Astrocyte (in vitro differentiated cells and primary cell): ENCODE results near the gene SVIL.
"Not testable (repeated sequence)": the region's sequence is repeated elsewhere in the genome, so short reads cannot be mapped to it uniquely, and the experiment has no call there.

Source experiments
- EZH2 ChIP-seq: IDR thresholded peaks from 2 replicates; pipeline ENCODE4 v1.6.1; 2012; ENCODE audit warnings: mild to moderate bottlenecking, low read length, inconsistent platforms; ENCODE audit not compliant: insufficient read depth
- TF ChIP-seq, protein P1 (sequence below): IDR thresholded peaks from 2 replicates; pipeline ENCODE4 v1.5.1; 2011; ENCODE audit warnings: low read depth, mild to moderate bottlenecking, inconsistent platforms, low read length, moderate library complexity; ENCODE audit not compliant: insufficient read depth

DNA sequence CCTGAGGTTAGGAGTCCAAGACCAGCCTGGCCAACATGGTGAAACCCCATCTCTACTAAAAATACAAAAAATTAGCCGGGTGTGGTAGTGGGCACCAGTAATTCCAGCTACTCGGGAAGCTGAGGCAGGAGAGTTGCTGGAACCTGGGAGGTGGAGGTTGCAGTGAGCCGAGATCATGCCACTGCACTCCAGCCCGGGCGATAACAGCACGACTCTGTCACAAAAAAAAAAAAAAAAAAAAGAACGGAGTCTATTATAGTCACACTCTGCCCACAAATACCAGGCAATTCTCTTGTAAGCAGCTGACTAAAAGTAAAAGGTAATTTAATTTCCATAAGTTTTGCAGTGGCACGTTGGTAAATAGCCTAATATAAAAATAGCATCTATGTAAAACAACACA lies 98.1 kb downstream of the SVIL start:
- TF ChIP-seq, protein P1, sequence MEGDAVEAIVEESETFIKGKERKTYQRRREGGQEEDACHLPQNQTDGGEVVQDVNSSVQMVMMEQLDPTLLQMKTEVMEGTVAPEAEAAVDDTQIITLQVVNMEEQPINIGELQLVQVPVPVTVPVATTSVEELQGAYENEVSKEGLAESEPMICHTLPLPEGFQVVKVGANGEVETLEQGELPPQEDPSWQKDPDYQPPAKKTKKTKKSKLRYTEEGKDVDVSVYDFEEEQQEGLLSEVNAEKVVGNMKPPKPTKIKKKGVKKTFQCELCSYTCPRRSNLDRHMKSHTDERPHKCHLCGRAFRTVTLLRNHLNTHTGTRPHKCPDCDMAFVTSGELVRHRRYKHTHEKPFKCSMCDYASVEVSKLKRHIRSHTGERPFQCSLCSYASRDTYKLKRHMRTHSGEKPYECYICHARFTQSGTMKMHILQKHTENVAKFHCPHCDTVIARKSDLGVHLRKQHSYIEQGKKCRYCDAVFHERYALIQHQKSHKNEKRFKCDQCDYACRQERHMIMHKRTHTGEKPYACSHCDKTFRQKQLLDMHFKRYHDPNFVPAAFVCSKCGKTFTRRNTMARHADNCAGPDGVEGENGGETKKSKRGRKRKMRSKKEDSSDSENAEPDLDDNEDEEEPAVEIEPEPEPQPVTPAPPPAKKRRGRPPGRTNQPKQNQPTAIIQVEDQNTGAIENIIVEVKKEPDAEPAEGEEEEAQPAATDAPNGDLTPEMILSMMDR = not testable (repeated sequence)
- TF ChIP-seq EZH2 = not testable (repeated sequence)
